VCaP (cell line): ENCODE results near the gene NELFE.

Source experiments
- H3K27ac ChIP-seq: fragments of 450-650 bp; 2 replicates; pipeline ENCODE4 v1.5.1; 2017
- CTCF ChIP-seq: fragments of 450-650 bp; conservative IDR thresholded peaks from 2 replicates; pipeline ENCODE4 v1.5.1; 2017; ENCODE audit warnings: mild to moderate bottlenecking, moderate library complexity

Gene NELFE

GRCh38 chr6:31930962-31931361 lies 27.8 kb downstream of the NELFE start:
- TF ChIP-seq CTCF = no peak

GRCh38 chr6:31928672-31928939 lies 30.2 kb downstream of the NELFE start:
- no peak for TF ChIP-seq CTCF
- no peak overlapping the region for H3K27ac ChIP-seq

More at GRCh38 chr6:31930962-31931361, 27.8 kb downstream of the NELFE start:
- no peak overlapping the region for H3K27ac ChIP-seq

- TF ChIP-seq CTCF = no peak
- H3K27ac ChIP-seq = no peak overlapping the region
Measured at GRCh38 chr6:31927863-31928671, 30.7 kb downstream of the NELFE start.

- TF ChIP-seq CTCF = no peak
- no peak within 1 kb of the TSS for H3K27ac ChIP-seq
Measured at GRCh38 chr6:31927242-31927862, 31.4 kb downstream of the NELFE start, which contains the start of gene C2. C2 (plus strand) TSS chr6:31927717; CDS start chr6:31927753, 36 bp downstream.

- no peak overlapping the region for H3K27ac ChIP-seq
- no peak for TF ChIP-seq CTCF
Measured at GRCh38 chr6:31922942-31923341, 35.8 kb downstream of the NELFE start.

GRCh38 chr6:31920811-31921210 lies 38.0 kb downstream of the NELFE start:
- TF ChIP-seq CTCF = no peak
- H3K27ac ChIP-seq = peak overlapping the region; percentile 56

- no peak for TF ChIP-seq CTCF
Measured at GRCh38 chr6:31919624-31920303, 39.0 kb downstream of the NELFE start.

More at GRCh38 chr6:31919624-31920303, 39.0 kb downstream of the NELFE start:
- peak overlapping the region; percentile 56 for H3K27ac ChIP-seq
